ENCODE results near the gene FUT7. TPM values are rescaled to one million over a fixed set of nuclear protein-coding genes. Genes with fewer than 3 reads are reported as not detected.

Gene FUT7
- total and polyA plus RNA-seq, 9 of the 15 experiments (the other 6 are each of a cell fraction or from before 2014, with no cell fraction given), result not detected

DNA sequence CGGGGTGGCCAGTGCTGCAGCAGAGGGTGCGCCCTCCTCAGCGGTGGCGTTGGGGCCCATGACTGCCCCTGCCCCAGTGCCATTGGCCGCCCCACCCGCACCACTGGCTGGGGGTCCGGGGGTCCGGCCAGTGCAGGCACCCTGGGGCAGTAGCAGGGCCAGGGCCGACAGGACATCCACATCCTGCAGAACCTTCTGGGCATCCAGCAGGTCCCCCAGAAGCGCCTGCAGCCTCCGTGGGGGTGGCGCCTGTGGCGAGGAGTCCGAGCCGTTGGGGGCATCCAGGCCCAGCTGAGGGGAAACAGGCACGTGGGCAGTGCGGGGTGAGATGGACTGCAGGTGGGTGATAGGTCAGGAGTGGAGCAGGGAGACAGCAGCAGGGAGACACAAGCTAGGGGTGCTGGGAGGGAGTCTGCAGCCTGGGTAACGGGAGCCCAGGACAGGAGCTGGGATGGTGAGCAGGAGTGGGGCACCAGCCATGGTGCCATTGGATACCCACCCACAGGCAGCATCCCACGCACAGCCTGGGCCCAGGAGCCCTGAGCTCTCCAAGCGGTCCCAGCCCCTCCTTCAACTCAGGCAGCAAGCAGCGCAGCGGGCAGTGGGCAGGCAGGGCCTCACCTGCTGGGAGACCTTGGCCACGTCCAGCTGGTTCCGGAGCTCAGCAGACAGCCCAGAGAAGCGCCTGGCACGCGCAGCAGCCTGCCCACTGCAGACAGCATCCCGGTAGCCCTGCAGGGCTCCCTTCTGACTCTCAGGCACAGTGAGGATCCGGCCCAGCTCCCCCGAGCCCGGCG is 10.9 kb downstream of the FUT7 start:
- no TSS peak for BruUV-seq (replicated peaks)
- ATAC-seq, result no peak
- no peaks in the 10 kb centered on the region for H3K36me3 ChIP-seq (ENCODE audit: control insufficient read depth, insufficient read depth, low read length)
- H3K27me3 ChIP-seq (ENCODE audit: control insufficient read depth in 2 of 2, insufficient read depth in 2 of 2, low read length in 2 of 2), result no peaks in the 10 kb centered on the region
- H3K4me2 ChIP-seq (ENCODE audit: insufficient read depth, low read length), result no peak overlapping the region
- H4K20me1 ChIP-seq (replicated peaks; ENCODE audit: control insufficient read depth, insufficient read depth, low read length), result 0 out of 2 replicates have a peak, but pooled peaks cover 5% of the 10 kb centered on the region
- CTCF ChIA-PET (ENCODE audit: low intra/inter-chr PET ratio), result no interaction called here
- TF ChIP-seq ZNF384 (IDR thresholded peaks at IDR 0.05; ENCODE audit: low read depth, low read length) (no peak), LEF1 (IDR thresholded peaks at IDR 0.05) (no peak), CXXC5 (CRISPR knock-in tag; IDR thresholded peaks at IDR 0.05) (no peak), RBM22 (IDR thresholded peaks at IDR 0.05; ENCODE audit: low read depth, low read length, poor library complexity, severe bottlenecking) (no peak), SLC30A9 (CRISPR knock-in tag; IDR thresholded peaks at IDR 0.05) (no peak), CHD4 (IDR thresholded peaks at IDR 0.05; ENCODE audit: insufficient read depth, insufficient replicate concordance, low read depth, low read length, poor library complexity, severe bottlenecking) (no peak), MED1 (CRISPR knock-in tag; IDR thresholded peaks at IDR 0.05; ENCODE audit: borderline replicate concordance) (0 out of 2 replicates have a peak, but pooled peaks have one; percentile 30), CCNT2 (IDR thresholded peaks at IDR 0.05; ENCODE audit: borderline replicate concordance, extremely low read depth, insufficient read length, low read depth, low read length) (no peak), MCM7 (IDR thresholded peaks at IDR 0.05) (no peak), POLR2G (IDR thresholded peaks at IDR 0.05; ENCODE audit: low read depth, low read length) (0 out of 2 replicates have a peak, but pooled peaks have one; percentile 21)
- TF ChIP-seq, protein P1, sequence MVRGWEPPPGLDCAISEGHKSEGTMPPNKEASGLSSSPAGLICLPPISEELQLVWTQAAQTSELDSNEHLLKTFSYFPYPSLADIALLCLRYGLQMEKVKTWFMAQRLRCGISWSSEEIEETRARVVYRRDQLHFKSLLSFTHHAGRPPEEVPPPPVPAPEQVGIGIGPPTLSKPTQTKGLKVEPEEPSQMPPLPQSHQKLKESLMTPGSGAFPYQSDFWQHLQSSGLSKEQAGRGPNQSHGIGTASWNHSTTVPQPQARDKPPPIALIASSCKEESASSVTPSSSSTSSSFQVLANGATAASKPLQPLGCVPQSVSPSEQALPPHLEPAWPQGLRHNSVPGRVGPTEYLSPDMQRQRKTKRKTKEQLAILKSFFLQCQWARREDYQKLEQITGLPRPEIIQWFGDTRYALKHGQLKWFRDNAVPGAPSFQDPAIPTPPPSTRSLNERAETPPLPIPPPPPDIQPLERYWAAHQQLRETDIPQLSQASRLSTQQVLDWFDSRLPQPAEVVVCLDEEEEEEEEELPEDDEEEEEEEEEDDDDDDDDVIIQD (CRISPR knock-in tag; IDR thresholded peaks at IDR 0.05), result no peak
- TF ChIP-seq, protein P2, sequence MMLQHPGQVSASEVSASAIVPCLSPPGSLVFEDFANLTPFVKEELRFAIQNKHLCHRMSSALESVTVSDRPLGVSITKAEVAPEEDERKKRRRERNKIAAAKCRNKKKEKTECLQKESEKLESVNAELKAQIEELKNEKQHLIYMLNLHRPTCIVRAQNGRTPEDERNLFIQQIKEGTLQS (IDR thresholded peaks at IDR 0.05), result no peak
- TF ChIP-seq, protein P2 (CRISPR knock-in tag; conservative IDR thresholded peaks at IDR 0.05), result no peak
- H3K79me2 ChIP-seq (ENCODE audit: control insufficient read depth, insufficient read depth, low read length), result no peaks in the 10 kb centered on the region
- H3K9me3 ChIP-seq (replicated peaks; ENCODE audit: control insufficient read depth, insufficient read depth, low read depth, low read length), result no peaks in the 10 kb centered on the region
- WGBS (ENCODE audit: insufficient coverage, low coverage, missing lambda C conversion rate), result 45% methylated on average over 22 of the region's 32 CpGs
- H3K9me1 ChIP-seq (ENCODE audit: control insufficient read depth, insufficient read depth, low read length), result no peaks in the 10 kb centered on the region
- FAIRE-seq, result no peak
- intact Hi-C loops (cut with micrococcal nuclease), result no loop called here
- H3K9ac ChIP-seq (ENCODE audit: insufficient read depth in 1 of 2, low read depth in 2 of 2, low read length in 2 of 2), result peak overlapping the region in 1 of 2 experiments; percentile 52; a peak in 2 of 4 replicates
- no peak for DNase-seq (ENCODE audit: extremely low read depth in 1 of 4, low spot score in 3 of 4)
- peaks cover 4 to 85% of the 10 kb centered on the region in 2 experiments; a peak in 4 of 5 replicates for H3K4me1 ChIP-seq (replicated peaks in 1 of 2; ENCODE audit: control insufficient read depth in 2 of 2, insufficient read depth in 2 of 2, low read length in 2 of 2)
- no peak overlapping the region for H3K4me3 ChIP-seq
- in situ Hi-C loops (cut with MboI), result no loop called here
- POLR2A ChIA-PET, result no interaction called here
- H2AFZ ChIP-seq (ENCODE audit: low read depth, low read length), result no peak overlapping the region
- no peak overlapping the region for H3K27ac ChIP-seq (ENCODE audit: extremely low read depth, low read depth, low read length)
